K562 (cell line): ENCODE results near the gene RPS19. TPM values are rescaled to one million over a fixed set of nuclear protein-coding genes. Genes with fewer than 3 reads are reported as not detected.
A peak's percentile ranks its signal among the peaks of the same experiment; 100 is the strongest.

ENCODE experiments used
- E2F6 ChIP-seq, 2 experiments: IDR thresholded peaks; 2 replicates each; pipeline ENCODE4 v1.6.1; 2011; ENCODE audit warnings: borderline replicate concordance in 1 of 2, control low read depth in 1 of 2, low read depth in 1 of 2, low read length in 1 of 2, mild to moderate bottlenecking in 1 of 2, mixed read lengths in 1 of 2, moderate library complexity in 1 of 2; ENCODE audit not compliant: insufficient read depth in 1 of 2, insufficient read length in 1 of 2, poor library complexity in 1 of 2, severe bottlenecking in 1 of 2; ENCODE audit errors: extremely low read depth in 1 of 2
- LARP7 ChIP-seq: fragments of 450-650 bp; IDR thresholded peaks from 2 replicates; pipeline ENCODE4 v1.6.1; 2016
- MGA ChIP-seq: fragments of 450-650 bp; IDR thresholded peaks from 2 replicates; pipeline ENCODE4 v1.6.1; 2016; ENCODE audit warnings: mild to moderate bottlenecking, moderate library complexity
- SREBF2 ChIP-seq: sonication (generic); formaldehyde crosslinking; IDR thresholded peaks from 2 replicates; pipeline ENCODE4 v1.4.0; 2020; ENCODE audit warnings: mild to moderate bottlenecking, missing genetic modification reagents
- ZBTB33 ChIP-seq: sonication (generic); formaldehyde crosslinking; IDR thresholded peaks from 2 replicates; pipeline ENCODE4 v1.8.1; 2023; ENCODE audit warnings: mild to moderate bottlenecking, missing genetic modification reagents
- ZMIZ1 ChIP-seq, 2 experiments: fragments of 150-350 bp in 1 of 2; IDR thresholded peaks; 2 replicates each; pipeline ENCODE4 v1.6.1; 2012 to 2016; ENCODE audit warnings: low read depth in 2 of 2, low read length in 2 of 2, mild to moderate bottlenecking in 1 of 2, moderate library complexity in 1 of 2
- ZNF445 ChIP-seq: fragments of 250-450 bp; sonication (Bioruptor Pico); IDR thresholded peaks from 2 replicates; pipeline ENCODE4 v1.4.0; 2020; ENCODE audit warnings: low read depth, mild to moderate bottlenecking, moderate library complexity
- ZNF699 ChIP-seq: fragments of 250-450 bp; sonication (Bioruptor Pico); IDR thresholded peaks from 2 replicates; pipeline ENCODE4 v1.8.0; 2021; ENCODE audit warnings: mild to moderate bottlenecking, moderate library complexity; ENCODE audit not compliant: insufficient replicate concordance
- polyA plus RNA-seq, 8 experiments: library from polyadenylated mRNA; depleted of rRNA in 4 of 8; stranded (reverse) in 5 of 8; unstranded in 3 of 8; fragments of >200 nt; fragmentation: Nextera tagmentation in 2 of 8; fragmentation: Illumina TruSeq in 1 of 8; extraction: Ambion mirVana in 2 of 8; extraction: Trizol in 1 of 8; gene quantifications; 2 replicates each; pipeline versions ENCODE4 v1.2.1 to v1.2.3, GENCODE V29; 2011 to 2014; ENCODE audit warnings: inconsistent platforms in 1 of 8, missing spikeins in 1 of 8
- total RNA-seq, 7 experiments: library from RNA; depleted of rRNA in 6 of 7; stranded (reverse); fragments of >200 nt in 6 of 7; fragmentation: Illumina TruSeq in 2 of 7; extraction: Trizol in 2 of 7; gene quantifications; 2 replicates each; pipeline versions ENCODE4 v1.2.1 to v1.2.3, GENCODE V29; 2011 to 2021; ENCODE audit warnings: low replicate concordance in 1 of 7

RPS19 gene
- total and polyA plus RNA-seq, 9 of the 15 experiments (the other 6 are each of a cell fraction or from before 2014, with no cell fraction given): 1,964 to 3,408 (median 2,747) TPM

GRCh38 chr19:41844601-41845000 is 15.5 kb upstream of the RPS19 start, which contains the start of gene LYPD4 (continued):
- TF ChIP-seq MGA: peak; percentile 62
- no peak for TF ChIP-seq SREBF2 (CRISPR knock-in tag)
- peak; percentile 83 to 85 for TF ChIP-seq E2F6 (IDR thresholded peaks at IDR 0.05; ENCODE audit: borderline replicate concordance in 1 of 2, extremely low read depth in 1 of 2, insufficient read depth in 1 of 2, insufficient read length in 1 of 2, low read depth in 1 of 2, low read length in 1 of 2, poor library complexity in 1 of 2, severe bottlenecking in 1 of 2)
- no peak for TF ChIP-seq ZNF699 (CRISPR knock-in tag)
- TF ChIP-seq LARP7: no peak
- TF ChIP-seq ZMIZ1 (IDR thresholded peaks at IDR 0.05; ENCODE audit: low read depth in 2 of 2, low read length in 2 of 2): no peak
- peak; percentile 96 for TF ChIP-seq ZBTB33
- no peak for TF ChIP-seq ZNF445 (CRISPR knock-in tag)
